Choroid plexus epithelial cell (primary cell): ENCODE results near the gene ADIPOR2.

Experiments
- DNase-seq: peaks from one replicate; pipeline ENCODE4 v3.0.0-alpha.2; 2010; ENCODE audit warnings: low read depth
- H3K4me3 ChIP-seq: 2 replicates; pipeline ENCODE4 v1.5.1; 2011; ENCODE audit warnings: low read depth, mild to moderate bottlenecking, control low read depth, low read length, moderate library complexity
- TF ChIP-seq, protein P1 (sequence below): conservative IDR thresholded peaks from 2 replicates; pipeline ENCODE4 v1.5.1; 2011; ENCODE audit warnings: low read depth, mild to moderate bottlenecking, control low read depth, inconsistent platforms, low read length, moderate library complexity

ADIPOR2 gene

DNA sequence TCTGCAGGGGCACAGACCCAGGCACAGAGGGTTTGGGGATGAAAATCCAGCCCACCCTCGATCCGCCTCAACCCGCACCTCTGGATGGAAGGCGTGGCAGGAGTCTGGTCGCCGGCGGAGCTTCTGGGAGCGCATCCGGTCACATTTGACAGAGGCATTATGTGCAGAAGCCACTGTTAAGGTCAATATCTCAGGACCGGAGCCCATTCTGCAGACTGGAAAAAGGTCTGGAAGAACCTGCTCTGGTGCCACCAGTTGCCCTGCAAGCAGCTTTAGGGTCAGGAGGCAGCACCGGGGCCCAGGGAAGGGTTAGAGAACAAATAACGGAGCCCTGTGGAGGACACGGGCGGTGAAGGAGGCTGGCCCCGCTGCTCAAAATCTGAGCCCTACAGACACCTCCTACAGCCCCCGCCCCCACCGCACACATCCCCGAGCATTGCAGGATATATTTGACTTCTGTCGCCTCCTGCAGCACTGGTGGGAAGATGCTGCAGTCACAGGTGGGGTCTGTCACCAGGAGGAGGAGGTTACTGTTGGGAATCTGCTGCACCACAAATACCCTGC lies 104.4 kb downstream of the ADIPOR2 start:
- no peak for DNase-seq
- H3K4me3 ChIP-seq: no peak overlapping the region
- TF ChIP-seq, protein P1, sequence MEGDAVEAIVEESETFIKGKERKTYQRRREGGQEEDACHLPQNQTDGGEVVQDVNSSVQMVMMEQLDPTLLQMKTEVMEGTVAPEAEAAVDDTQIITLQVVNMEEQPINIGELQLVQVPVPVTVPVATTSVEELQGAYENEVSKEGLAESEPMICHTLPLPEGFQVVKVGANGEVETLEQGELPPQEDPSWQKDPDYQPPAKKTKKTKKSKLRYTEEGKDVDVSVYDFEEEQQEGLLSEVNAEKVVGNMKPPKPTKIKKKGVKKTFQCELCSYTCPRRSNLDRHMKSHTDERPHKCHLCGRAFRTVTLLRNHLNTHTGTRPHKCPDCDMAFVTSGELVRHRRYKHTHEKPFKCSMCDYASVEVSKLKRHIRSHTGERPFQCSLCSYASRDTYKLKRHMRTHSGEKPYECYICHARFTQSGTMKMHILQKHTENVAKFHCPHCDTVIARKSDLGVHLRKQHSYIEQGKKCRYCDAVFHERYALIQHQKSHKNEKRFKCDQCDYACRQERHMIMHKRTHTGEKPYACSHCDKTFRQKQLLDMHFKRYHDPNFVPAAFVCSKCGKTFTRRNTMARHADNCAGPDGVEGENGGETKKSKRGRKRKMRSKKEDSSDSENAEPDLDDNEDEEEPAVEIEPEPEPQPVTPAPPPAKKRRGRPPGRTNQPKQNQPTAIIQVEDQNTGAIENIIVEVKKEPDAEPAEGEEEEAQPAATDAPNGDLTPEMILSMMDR: no peak

DNA sequence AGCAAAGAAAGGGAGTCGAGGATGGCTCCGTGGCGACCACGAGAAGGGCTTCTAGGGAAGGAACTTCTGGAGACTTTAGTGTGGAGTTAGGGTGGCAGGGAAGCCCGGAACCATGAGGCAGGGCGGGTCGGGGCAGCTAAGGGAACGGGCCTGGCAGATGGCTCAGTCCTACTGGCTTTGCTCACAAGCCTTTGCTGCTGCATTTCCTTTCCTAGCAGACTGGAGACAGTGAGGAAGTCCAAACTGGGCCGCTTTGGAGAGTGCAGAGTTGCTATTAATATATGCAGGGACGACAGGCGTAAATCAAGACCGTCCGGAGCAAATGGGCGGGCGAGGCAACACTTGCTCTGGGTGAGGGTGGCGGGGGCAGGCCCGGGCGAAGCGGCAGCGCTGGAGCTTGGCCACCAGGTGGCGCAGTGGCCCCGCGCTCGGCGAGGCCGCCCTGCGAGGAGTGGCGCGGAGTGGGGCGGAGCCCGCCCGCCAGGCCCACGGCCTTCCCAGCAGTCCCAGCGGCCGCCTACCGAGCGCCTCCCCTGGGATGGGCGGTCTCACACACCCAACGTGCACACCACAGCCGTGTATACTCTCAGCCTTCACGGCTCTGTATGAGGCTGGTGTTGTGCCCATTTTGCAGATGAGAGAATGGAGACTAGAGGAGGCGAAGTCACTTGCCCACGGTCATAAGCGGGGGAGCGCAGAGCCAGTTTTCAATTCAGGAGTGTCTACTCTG lies 105.1 kb downstream of the ADIPOR2 start:
- peak overlapping the region; percentile 53 for H3K4me3 ChIP-seq
- TF ChIP-seq, protein P1: peak; percentile 58
- peak; percentile 90 for DNase-seq

DNA sequence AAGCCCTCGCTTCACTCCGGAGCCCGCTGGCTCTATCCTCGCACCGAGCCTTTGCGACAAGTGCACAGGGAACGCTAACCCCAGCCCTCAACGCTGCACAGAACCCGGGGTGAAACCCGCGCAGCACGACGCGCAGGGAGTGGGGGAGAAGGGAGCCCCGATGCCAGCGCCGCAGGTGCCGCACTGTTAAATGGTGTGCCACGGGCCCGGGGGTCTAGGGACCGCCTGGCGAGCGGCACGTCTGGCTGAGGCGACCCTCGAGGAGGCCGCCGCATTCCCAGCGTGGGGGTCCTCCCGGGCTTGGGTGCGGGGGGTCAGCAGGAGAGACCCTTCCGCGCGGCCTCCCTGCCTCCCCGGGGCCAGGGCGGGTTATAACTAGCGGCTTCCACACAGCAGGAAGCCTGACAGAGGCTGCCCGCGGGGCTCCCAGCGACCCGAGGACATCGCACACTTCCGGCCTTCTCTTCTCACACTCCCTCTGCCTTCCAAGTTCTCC lies 105.7 kb downstream of the ADIPOR2 start:
- no peak for DNase-seq
- peak overlapping the region; percentile 53 for H3K4me3 ChIP-seq
- TF ChIP-seq, protein P1: no peak

DNA sequence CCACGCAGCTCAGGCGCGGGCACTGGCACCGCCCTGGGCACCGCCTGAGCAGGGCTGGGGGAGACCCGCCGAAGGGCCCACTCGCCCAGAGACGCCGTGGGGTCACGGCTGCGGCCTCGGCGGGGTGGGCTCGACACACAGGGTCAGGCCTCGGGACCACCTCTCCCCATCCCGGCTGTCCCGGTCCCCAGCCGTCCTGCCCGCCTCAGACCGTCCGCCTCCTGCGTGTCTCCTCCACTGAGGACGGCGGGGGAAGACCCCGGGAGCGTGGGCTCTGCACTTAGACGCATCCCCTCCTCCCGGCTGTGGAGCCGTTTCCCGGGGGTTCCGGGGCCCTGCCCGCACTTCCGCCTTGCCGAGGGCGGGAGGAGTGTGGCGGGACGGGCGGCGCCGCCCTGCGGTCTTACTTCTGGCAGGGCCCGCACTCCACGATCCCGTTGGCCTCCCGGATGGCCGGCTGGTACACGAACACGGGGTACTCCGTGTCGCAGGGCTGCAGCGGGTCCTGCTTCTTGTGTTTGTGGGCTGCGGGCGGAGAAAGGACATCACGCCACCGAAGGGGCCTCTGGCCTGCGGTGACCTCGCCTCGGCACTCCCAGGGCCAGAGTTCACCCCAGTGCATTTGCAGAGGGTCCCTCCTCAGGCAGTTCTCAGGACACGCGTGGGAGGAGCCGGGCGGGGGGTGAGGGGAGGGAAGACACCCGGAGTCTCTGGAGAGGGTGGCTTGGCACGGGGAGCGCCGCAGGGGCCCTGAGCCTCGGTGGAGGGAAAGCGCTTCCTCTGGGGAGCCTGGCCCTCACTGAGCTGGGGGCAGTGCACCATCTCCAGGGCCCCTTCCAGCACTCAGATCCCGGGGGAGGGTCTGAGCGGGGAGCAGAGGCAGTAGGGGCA lies 106.4 kb downstream of the ADIPOR2 start:
- TF ChIP-seq, protein P1: no peak
- no peak for DNase-seq
- H3K4me3 ChIP-seq: peak overlapping the region; percentile 53

DNA sequence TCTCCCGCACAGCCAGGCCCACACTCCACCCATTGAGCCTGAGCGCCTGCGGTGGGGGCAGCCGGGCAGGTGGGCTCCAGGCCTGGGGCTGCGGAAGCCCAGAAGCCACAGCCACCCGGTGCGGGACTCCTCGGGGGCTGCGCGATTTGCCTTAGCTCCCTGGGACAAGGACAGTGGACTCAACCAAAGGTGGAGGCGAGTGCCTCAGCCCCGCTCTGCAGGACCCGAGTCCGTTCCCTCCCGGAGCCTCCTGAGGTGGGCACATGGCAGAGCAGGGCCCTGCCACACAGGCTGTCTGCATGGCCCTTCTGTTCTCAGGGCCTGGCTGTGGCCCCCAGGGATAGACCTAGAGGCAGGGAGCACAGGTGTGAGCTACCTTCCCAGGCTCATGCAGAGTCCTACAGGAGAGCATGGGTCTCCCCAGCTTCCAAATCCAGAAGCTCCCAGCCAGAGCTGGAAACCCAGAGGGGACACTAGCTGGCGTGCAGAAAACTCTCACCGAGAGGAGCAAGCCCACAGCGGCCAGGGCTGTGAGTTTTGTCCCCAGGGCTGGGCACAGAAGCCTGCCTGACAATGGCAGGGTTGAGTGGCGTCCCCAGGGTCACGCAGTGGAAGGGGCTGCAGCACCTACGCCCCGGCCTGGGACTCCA lies 107.2 kb downstream of the ADIPOR2 start:
- TF ChIP-seq, protein P1: no peak
- no peak overlapping the region for H3K4me3 ChIP-seq
- DNase-seq: no peak

DNA sequence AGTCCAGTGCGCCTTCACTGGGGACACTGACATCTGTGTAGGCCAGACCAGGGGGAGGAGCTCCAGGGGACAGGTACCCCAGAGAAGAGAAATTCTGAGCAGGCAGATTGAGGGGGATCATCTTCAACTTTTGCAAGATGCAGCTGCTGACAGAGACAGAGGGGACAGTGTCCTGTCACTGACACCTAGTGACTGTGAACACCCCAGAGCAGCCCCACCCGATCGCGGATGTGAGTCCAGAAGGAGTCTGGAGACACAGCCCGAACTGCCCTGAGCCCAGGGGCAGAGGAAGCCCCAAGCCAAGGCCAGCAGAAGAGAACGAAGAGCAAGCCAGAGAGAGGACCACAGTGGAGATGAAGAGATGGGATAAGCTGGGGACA lies 107.8 kb downstream of the ADIPOR2 start:
- TF ChIP-seq, protein P1: no peak
- DNase-seq: no peak
- H3K4me3 ChIP-seq: no peak overlapping the region
